HG03095 (cell line): ENCODE measurements around the gene SLC24A5.

Experiments
- ATAC-seq: cut with Tn5 transposase; IDR thresholded peaks from one replicate; pipeline ENCODE4 v1.9.1; 2021; ENCODE audit warnings: moderate library complexity; ENCODE audit not compliant: unreplicated experiment

The SLC24A5 gene

GRCh38 chr15:48185529-48185928 lies 64.7 kb downstream of the SLC24A5 start:
- no peak for ATAC-seq

DNA sequence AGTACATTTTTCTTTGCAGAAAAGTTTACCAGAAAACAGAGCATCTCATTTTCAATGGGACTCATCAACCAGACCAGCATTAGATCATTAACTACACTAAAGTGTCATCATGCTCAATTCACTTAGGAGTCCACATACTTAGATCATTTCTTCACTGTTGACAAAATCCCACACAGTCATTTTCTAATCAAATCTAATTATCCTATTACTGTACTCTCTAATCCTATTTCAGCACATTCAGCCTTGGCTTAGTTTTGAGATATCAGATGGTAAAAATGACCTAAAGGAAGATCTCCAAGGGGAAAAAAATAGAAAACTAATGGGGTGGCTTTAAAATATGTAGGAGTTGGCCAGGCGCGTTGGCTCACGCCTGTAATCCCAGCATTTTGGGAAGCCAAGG lies 65.5 kb downstream of the SLC24A5 start:
- no peak for ATAC-seq

GRCh38 chr15:48190932-48191573 lies 70.3 kb downstream of the SLC24A5 start:
- ATAC-seq, result no peak

DNA sequence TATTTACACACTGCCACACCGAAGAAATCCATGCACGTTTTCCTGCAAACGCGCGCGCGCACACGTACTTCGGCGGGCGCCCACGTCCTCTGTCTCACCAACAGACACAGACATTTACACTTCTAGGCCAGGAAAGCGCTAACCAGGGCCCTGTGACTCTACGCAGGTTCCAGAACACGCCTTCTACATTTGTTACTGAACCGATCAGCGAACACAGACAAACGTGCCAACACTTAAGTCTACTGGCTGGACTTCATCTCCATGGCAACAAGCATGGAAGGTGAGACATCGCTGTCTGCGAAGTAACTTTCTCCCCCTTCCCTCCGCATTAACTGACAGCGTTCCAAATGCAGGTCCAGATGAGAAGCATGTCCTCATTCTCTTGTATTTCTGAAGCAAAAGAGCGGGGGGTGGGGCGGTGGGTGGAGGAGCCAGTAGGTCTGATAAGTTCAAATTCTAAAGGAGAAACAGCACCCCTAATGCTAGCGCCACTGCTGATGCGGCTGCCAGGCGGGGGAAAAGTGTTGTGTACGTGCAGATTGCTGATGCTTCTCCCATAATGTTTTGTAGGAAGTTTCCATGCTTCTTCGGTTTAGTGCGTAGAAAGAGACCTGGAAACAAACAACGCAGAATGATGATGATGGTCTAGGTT lies 70.9 kb downstream of the SLC24A5 start, which contains the start of gene CTXN2:
Gene CTXN2 (plus strand): TSS at position 92 of the 652 bp plus-strand sequence. CDS start 9,636 bp downstream, outside the sequence.
- ATAC-seq, result no peak
